ENCODE data around the gene NEGR1. TPM values are rescaled to one million over a fixed set of nuclear protein-coding genes. Genes with fewer than 3 reads are reported as not detected.

NEGR1 gene
- total RNA-seq, 1 donor from 2014 or later = 40.9 TPM

GRCh38 chr1:71676979-71677925 lies 605.1 kb downstream of the NEGR1 start:
- DNase-seq = no peak

GRCh38 chr1:71668065-71668464 lies 614.3 kb downstream of the NEGR1 start:
- DNase-seq = no peak

- no peak for DNase-seq
Measured at GRCh38 chr1:71667216-71667615, 615.1 kb downstream of the NEGR1 start.

DNA sequence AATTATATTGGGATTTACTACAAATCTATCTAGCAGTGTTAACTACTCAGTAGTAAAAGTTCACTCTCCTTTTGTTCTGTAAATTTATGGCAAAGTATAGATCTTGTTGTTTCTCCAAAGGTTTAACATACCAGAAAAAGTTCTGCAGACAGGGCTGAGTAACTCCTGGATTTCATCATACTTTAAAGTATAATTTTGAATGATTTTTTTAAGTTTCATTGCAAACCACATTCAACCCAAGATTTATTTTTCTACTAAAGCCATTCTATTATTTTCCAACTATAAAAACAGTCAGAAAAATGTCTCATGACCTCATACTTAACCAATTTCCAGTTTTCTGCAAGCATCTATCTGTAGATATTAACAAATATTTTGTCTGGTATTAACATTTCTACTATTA lies 615.7 kb downstream of the NEGR1 start:
- DNase-seq = no peak

- no peak for DNase-seq
Measured at GRCh38 chr1:71660411-71660810, 621.9 kb downstream of the NEGR1 start.

GRCh38 chr1:71657891-71658679 lies 624.3 kb downstream of the NEGR1 start:
- DNase-seq = no peak

DNA sequence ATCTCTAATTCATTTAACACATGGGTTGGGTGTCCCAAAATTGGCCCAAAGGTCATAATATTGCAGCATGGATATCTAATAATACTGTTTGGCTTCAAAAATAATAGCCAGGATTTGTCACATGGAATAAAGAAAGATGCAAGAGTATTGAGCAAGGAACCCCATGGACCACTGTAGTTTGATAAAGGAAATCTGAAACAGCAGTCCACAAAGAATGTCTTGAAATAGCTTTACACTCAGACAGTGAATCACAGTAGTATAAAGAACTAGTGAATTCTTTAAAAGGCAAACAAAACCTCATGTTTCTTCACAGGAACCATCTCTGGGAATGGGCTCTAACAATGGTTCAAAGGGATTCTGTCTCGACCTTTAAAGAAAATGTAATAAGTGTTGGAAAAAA lies 625.4 kb downstream of the NEGR1 start:
- no peak for DNase-seq

- DNase-seq = no peak
Measured at GRCh38 chr1:71655604-71656003, 626.7 kb downstream of the NEGR1 start.

GRCh38 chr1:71653952-71654351 lies 628.4 kb downstream of the NEGR1 start:
- no peak for DNase-seq

- no peak for DNase-seq
Measured at GRCh38 chr1:71651214-71651613, 631.1 kb downstream of the NEGR1 start.

DNA sequence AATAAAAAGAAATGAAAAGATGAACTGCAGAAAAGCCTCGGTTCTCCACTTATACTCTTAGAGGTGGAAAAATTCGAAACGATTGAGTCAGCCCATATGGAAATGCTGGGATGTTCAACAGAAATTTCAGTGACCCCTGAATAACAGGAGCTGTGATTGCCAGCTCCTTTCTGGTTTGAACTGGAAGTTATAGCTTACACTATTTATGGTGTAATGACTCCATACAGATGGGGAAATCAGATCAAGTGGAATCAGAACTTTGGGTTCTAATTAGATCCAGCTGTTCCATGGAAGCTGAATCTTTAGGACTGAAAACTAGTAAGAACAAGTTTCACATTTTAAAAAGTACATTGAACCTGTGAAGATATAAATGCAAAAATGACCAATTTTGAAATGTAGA lies 632.2 kb downstream of the NEGR1 start:
- DNase-seq = no peak

DNA sequence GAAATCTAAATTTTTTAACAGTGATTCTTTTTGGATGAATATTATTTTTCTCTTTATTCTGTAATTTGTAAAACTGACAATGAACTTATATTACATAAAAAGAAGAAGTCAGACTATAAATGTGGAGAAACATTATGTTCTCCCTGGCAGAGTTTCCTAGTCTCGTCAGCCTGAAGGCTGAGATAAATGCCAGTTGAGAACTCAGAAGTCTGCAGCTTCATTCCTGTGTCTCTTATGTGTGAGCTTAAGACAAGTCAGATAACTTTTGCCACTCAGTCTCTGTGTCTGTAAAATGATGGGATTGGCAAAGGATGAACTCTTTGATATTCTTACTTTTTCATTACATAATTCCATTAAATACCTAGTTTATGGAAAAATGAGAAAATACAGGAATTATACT lies 632.7 kb downstream of the NEGR1 start:
- DNase-seq = no peak

- no peak for DNase-seq
Measured at GRCh38 chr1:71647513-71648300, 634.6 kb downstream of the NEGR1 start.

GRCh38 chr1:71645015-71645414 lies 637.3 kb downstream of the NEGR1 start:
- no peak for DNase-seq

DNA sequence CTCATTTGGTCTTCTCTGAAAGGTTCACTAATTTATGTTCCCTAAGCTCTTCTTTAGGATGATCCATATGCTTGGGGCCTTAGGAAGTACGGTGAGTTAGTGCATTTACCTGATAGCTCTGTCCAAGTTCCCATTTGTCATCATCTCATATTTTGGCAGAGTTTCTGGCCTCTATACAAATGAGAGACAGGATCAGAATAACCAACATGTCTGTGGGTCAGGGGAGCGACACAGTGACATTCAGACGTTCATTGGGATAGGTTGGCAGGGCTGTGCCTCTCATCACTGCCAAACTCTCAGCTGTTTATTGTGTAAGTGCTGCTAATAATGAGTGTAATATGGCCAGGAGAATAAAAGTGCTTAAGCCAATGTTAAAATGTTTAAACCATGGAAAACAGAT lies 640.4 kb downstream of the NEGR1 start:
- DNase-seq = no peak

DNA sequence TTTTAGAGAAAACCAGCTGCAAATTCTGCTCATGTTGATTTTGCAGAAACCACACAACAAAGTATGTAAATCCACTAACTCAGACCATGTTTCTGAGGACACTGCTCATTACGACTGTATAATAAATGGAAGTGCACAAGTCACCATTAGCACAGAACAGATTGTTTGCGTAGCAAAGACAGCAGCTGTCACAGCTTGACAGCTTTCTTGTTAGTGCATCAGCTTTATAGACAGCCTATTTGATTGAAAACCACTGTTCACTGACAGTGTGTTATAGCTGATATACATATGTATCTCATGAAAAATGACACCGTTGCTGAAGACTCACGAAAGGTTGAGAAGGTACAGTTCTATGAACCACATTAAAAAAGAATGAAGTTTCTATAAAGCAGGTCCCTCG lies 641.3 kb downstream of the NEGR1 start:
- no peak for DNase-seq

- no peak for DNase-seq
Measured at GRCh38 chr1:71640116-71640515, 642.2 kb downstream of the NEGR1 start.

- DNase-seq = no peak
Measured at GRCh38 chr1:71638081-71638766, 644.1 kb downstream of the NEGR1 start.

DNA sequence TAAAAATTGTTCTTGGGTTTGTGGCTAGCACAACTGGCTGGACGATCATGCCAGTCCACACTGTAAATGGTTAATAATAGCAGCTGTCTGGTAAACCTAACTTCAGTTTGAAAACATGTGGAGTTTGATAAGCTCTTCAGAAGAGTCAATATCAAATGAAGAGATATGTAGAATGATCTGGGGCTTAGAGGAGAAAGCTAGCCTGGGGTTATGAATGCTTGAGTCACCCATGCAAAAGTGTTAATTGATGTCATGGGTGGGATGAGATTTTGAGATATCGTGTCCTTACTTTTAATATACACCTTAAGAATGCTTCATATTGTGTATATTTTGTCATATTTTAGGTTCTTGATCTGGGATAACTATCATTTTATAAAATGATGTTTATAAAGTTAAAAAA lies 646.8 kb downstream of the NEGR1 start:
- DNase-seq = no peak

- no peak for DNase-seq
Measured at GRCh38 chr1:71634159-71634558, 648.2 kb downstream of the NEGR1 start.

DNA sequence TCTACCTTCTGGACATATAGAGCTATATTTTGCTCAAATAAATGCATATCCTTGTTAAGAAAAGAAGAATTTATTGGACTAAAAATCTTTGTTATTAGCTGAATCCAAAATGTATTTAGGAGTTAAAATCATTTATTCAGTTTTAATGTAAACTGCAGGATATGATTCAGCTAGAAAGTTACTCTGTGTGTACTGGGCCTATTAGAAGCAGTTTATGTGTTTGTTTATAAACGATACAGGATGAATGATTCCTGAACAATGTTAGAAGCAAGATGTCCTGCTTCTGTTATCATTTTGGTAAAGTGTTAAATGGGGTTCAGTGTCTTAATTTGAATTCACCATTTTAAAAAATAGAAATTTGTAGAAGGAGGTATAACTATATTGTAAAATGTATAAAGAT lies 652.3 kb downstream of the NEGR1 start:
- no peak for DNase-seq

DNA sequence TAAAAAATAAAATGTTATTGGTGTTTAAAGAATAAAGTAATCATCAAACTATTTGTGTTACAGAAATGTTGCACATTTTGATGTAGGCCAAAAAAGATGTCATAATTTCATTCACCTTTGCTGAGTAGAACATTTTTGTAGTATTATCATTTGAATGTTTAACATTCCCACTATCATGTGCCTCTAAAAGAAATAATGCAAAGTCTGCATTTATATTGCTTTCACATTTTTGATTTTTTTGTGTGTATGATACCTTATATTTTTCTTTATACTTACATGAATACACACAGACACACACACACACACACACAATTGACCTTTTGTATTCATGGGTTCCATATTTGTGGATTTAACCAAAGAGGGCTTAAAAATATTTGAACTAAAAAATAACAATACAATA lies 657.3 kb downstream of the NEGR1 start:
- no peak for DNase-seq
